Measurements from ENCODE around the gene SMC3. TPM values are rescaled to one million over a fixed set of nuclear protein-coding genes. Genes with fewer than 3 reads are reported as not detected.

SMC3 gene
- polyA plus RNA-seq, 1 of the 3 experiments (the other 2 are of a cell fraction) = 10.1 TPM

DNA sequence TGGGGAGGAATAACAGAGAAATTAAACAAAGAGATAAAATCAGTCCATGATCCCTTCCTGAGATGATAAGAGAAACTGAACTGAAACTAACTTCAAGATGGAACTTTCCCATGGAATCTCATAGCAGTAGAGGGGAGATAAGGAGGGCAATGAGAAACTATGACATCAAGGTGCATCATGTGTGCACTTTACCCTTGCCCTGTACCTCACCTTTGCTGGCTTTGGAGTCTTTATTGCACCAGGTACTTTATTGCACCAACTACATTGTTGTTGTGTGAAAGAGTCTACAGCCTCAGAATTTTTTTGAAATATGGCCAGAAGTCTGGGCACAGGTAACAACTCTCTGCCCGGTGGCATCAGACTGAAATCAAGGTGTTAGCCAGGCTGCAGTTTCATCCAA lies 11.2 kb upstream of the SMC3 start:
- Histone ChIP-seq H3F3A (replicated peaks; ENCODE audit: insufficient read depth) (no peaks in the 10 kb centered on the region), H3K36me3 (replicated peaks in 1 of 2; ENCODE audit: control insufficient read depth in 1 of 2, insufficient read depth in 2 of 2, low read length in 1 of 2) (no peaks in the 10 kb centered on the region), H3K9ac (no peak overlapping the region), H3K9me3 (no peaks in the 10 kb centered on the region), H3K9me2 (no peaks in the 10 kb centered on the region), H3K79me2 (ENCODE audit: insufficient read depth) (no peaks in the 10 kb centered on the region), H3K4me2 (no peak overlapping the region), H3K27me3 (ENCODE audit: insufficient read depth) (no peaks in the 10 kb centered on the region), H3K4me1 (ENCODE audit: control insufficient read depth in 1 of 2, insufficient read depth in 2 of 2, low read depth in 1 of 2, low read length in 1 of 2) (no peaks in the 10 kb centered on the region), H3K27ac (ENCODE audit: low read depth in 2 of 2, low read length in 1 of 2) (no peak overlapping the region), H4K20me1 (ENCODE audit: insufficient read depth) (no peaks in the 10 kb centered on the region), H3K4me3 (ENCODE audit: low read depth in 2 of 2, low read length in 1 of 2) (no peak overlapping the region), H2AFZ (ENCODE audit: low read depth) (no peak overlapping the region)
- TF ChIP-seq, protein P1, sequence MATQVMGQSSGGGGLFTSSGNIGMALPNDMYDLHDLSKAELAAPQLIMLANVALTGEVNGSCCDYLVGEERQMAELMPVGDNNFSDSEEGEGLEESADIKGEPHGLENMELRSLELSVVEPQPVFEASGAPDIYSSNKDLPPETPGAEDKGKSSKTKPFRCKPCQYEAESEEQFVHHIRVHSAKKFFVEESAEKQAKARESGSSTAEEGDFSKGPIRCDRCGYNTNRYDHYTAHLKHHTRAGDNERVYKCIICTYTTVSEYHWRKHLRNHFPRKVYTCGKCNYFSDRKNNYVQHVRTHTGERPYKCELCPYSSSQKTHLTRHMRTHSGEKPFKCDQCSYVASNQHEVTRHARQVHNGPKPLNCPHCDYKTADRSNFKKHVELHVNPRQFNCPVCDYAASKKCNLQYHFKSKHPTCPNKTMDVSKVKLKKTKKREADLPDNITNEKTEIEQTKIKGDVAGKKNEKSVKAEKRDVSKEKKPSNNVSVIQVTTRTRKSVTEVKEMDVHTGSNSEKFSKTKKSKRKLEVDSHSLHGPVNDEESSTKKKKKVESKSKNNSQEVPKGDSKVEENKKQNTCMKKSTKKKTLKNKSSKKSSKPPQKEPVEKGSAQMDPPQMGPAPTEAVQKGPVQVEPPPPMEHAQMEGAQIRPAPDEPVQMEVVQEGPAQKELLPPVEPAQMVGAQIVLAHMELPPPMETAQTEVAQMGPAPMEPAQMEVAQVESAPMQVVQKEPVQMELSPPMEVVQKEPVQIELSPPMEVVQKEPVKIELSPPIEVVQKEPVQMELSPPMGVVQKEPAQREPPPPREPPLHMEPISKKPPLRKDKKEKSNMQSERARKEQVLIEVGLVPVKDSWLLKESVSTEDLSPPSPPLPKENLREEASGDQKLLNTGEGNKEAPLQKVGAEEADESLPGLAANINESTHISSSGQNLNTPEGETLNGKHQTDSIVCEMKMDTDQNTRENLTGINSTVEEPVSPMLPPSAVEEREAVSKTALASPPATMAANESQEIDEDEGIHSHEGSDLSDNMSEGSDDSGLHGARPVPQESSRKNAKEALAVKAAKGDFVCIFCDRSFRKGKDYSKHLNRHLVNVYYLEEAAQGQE (IDR thresholded peaks at IDR 0.05; ENCODE audit: low read depth, low read length) = no peak
- TF ChIP-seq ELF1 (IDR thresholded peaks at IDR 0.05) (no peak), SMC3 (IDR thresholded peaks at IDR 0.05; ENCODE audit: low read depth, low read length) (no peak), NRF1 (IDR thresholded peaks at IDR 0.05; ENCODE audit: low read depth, low read length) (no peak), TEAD4 (IDR thresholded peaks at IDR 0.05; ENCODE audit: borderline replicate concordance, insufficient read depth) (no peak)
- ChIA-PET CTCF (no interaction called here), POLR2A (no interaction called here)
- whole genome bisulfite sequencing (ENCODE audit: low lambda C conversion rate) = 92% methylated on average over 1 of the region's 1 CpG
- no peak for DNase-seq

- ChIA-PET POLR2A (no interaction called here), CTCF (interaction anchor here (0.7 to 1.0 kb wide), 2 partner anchors 10 to 22 kb away, joined by 3 to 5 read pairs; no protein-coding TSS in a partner anchor)
- no peak for TF ChIP-seq RFX5 (IDR thresholded peaks at IDR 0.05; ENCODE audit: low read length)
- TF ChIP-seq MAX (IDR thresholded peaks at IDR 0.05; ENCODE audit: low read depth) = no peak
- TF ChIP-seq FOXM1 (IDR thresholded peaks at IDR 0.05; ENCODE audit: low read depth) = no peak
- TF ChIP-seq EP300 (IDR thresholded peaks at IDR 0.05; ENCODE audit: borderline replicate concordance in 1 of 2, low read depth in 1 of 2, low read length in 1 of 2) = no peak
- TF ChIP-seq FOXJ3 (CRISPR knock-in tag; IDR thresholded peaks at IDR 0.05) = no peak
- TF ChIP-seq RAD21 (IDR thresholded peaks at IDR 0.05; ENCODE audit: low read length) = peak; percentile 50
- no peak for TF ChIP-seq JUND (IDR thresholded peaks at IDR 0.05)
- TF ChIP-seq SMC3 (IDR thresholded peaks at IDR 0.05; ENCODE audit: low read depth, low read length) = peak; percentile 33; the same call in 1 of the 2 replicates
- no peak for TF ChIP-seq TCF12 (IDR thresholded peaks at IDR 0.05)
- TF ChIP-seq NFIC (IDR thresholded peaks at IDR 0.05; ENCODE audit: borderline replicate concordance) = no peak
- TF ChIP-seq CTCF (IDR thresholded peaks at IDR 0.05) = peak; percentile 73
- no peak for TF ChIP-seq YY1 (IDR thresholded peaks at IDR 0.05; ENCODE audit: low read depth)
- Histone ChIP-seq H3K4me1 (ENCODE audit: control insufficient read depth in 1 of 2, insufficient read depth in 2 of 2, low read depth in 1 of 2, low read length in 1 of 2) (no peaks in the 10 kb centered on the region), H3K4me2 (no peak overlapping the region), H4K20me1 (ENCODE audit: insufficient read depth) (no peaks in the 10 kb centered on the region), H3K79me2 (ENCODE audit: insufficient read depth) (no peaks in the 10 kb centered on the region), H3K27me3 (ENCODE audit: insufficient read depth) (no peaks in the 10 kb centered on the region), H3K27ac (ENCODE audit: low read depth in 2 of 2, low read length in 1 of 2) (no peak overlapping the region), H3K4me3 (ENCODE audit: low read depth in 2 of 2, low read length in 1 of 2) (no peak overlapping the region), H3F3A (replicated peaks; ENCODE audit: insufficient read depth) (no peaks in the 10 kb centered on the region), H2AFZ (ENCODE audit: low read depth) (no peak overlapping the region), H3K9me3 (no peaks in the 10 kb centered on the region), H3K36me3 (replicated peaks in 1 of 2; ENCODE audit: control insufficient read depth in 1 of 2, insufficient read depth in 2 of 2, low read length in 1 of 2) (no peaks in the 10 kb centered on the region), H3K9me2 (no peaks in the 10 kb centered on the region), H3K9ac (no peak overlapping the region)
- 54% methylated on average over 9 of the region's 9 CpGs for WGBS (ENCODE audit: low lambda C conversion rate)
- DNase-seq = peak; percentile 41
These were observed 10.4 kb upstream of the SMC3 start for GRCh38 chr10:110556969-110557601.

Measured in SK-N-SH (cell line).